GM03348 (cell line): ENCODE data around the gene NTM.
A peak's percentile ranks its signal among the peaks of the same experiment; 100 is the strongest.

ENCODE experiments used
- DNase-seq: peaks from one replicate; pipeline ENCODE4 v3.0.0; 2012; ENCODE audit warnings: low spot score

The NTM gene

DNA sequence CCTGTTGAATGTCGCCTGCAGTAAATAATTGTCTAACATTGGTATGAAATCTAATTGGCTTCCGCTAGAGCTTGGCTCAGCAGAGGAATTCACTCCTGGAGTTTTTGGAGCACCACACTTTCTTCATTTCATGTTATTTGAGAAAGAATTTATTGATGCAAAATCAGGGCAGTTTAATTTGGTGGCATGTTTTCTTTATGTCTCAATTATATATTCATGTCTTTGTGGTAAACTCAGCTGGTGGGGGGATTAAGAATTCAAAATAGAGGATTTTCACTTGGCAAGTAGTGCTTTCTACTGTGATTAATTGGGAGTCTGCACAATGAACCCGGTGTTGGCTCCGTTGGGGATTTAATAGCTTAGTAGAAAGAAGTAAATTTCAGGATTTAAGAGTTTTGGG lies 784.4 kb downstream of the NTM start:
- no peak for DNase-seq

DNA sequence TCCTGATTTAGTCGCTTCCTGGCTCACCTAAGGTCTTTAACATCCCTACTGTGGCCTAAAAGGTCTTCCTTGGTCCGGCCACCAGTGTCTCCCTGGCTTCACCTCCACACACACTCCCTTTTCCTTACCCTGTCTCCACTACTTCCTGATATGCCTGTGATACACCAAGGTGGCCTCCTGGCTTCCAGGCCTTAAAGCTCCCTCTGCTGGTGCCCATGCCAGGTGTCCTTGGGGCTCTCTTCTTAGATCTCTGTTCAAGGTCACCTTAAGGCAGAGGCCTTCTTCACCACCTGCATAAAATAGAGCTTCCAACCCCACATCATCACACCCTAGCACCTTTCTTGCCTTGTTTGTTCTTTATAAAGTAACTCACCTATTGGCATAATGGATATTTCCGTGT lies 787.7 kb downstream of the NTM start:
- DNase-seq = peak; percentile 18

- DNase-seq = peak; percentile 36
These were observed 788.3 kb downstream of the NTM start for GRCh38 chr11:132158696-132159095.

- no peak for DNase-seq
These were observed 791.1 kb downstream of the NTM start for GRCh38 chr11:132161403-132162078.

- no peak for DNase-seq
These were observed 798.0 kb downstream of the NTM start for GRCh38 chr11:132168344-132168981.

GRCh38 chr11:132171031-132171430 lies 800.6 kb downstream of the NTM start:
- no peak for DNase-seq

- DNase-seq = no peak
These were observed 804.2 kb downstream of the NTM start for GRCh38 chr11:132174362-132175255.

- peak; percentile 50 for DNase-seq
These were observed 806.7 kb downstream of the NTM start for GRCh38 chr11:132177106-132177505.

GRCh38 chr11:132184079-132184478 lies 813.7 kb downstream of the NTM start:
- no peak for DNase-seq

GRCh38 chr11:132185726-132186592 lies 815.5 kb downstream of the NTM start:
- no peak for DNase-seq

DNA sequence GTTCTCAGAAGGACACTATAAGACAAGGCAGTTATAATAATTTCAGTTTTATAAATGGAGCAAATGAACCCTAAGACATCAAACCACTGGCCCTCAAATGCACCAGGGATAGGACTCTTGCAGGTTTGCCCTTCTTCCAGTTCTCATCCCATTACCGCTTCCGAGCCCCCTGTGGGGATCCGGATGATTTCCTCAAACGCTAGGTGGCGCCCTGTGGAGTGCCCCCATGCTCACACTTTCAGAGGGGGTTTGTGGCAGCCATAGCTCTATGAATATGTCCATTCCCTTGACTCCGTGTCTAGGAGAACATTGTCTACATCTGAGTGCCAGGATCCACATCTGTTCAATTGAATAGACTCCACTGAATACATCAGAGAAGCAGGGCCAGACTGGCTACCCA lies 816.3 kb downstream of the NTM start:
- no peak for DNase-seq

- no peak for DNase-seq
These were observed 817.0 kb downstream of the NTM start for GRCh38 chr11:132187386-132187785.

DNA sequence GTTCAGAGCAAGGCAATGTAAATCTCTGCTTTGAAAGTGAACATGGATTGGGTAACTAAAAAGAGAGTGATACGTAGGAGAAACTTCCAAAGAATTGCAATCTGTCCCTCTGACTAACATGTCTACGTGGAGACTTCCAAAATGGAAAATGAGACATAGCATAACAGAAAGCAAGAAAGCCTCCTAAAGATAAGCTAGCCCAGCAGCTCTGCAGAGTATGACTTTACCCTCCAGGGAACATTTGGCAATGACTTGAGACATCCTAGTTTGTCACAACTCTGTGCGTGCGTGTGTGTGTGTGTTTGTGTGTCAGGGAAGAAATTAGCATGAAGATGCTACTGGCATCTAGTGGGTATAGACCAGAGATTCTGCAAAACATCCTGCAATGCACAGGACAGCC lies 817.4 kb downstream of the NTM start:
- peak; percentile 11 for DNase-seq

GRCh38 chr11:132196928-132197327 lies 826.5 kb downstream of the NTM start:
- DNase-seq = no peak

DNA sequence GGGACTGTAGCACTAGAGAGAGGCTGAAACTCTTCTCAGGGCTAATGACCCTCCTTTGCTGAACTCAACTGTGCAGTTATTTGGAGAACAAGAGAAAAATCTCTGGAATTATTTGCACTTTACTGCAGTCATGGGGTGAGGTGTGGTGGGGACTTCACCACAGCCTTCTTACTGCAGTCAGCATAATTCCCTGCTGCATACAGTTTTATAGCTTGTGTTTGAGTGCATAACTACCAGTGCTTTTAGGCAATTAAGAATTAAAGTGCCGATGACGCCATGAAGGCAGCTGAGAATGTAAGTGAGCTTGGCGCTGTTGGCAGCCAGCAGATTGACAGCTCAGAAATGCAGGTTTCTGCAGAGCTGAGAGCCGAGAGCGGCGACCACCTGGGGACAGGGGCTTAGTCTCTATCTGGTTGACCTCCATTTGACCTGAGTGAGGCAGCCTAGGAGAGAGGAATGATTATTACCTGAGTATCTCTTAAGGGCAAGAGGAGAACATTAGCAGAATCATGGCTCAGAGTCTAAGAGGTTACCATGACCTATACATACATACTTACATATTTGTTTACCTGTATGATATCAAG lies 830.0 kb downstream of the NTM start:
- DNase-seq = no peak

DNA sequence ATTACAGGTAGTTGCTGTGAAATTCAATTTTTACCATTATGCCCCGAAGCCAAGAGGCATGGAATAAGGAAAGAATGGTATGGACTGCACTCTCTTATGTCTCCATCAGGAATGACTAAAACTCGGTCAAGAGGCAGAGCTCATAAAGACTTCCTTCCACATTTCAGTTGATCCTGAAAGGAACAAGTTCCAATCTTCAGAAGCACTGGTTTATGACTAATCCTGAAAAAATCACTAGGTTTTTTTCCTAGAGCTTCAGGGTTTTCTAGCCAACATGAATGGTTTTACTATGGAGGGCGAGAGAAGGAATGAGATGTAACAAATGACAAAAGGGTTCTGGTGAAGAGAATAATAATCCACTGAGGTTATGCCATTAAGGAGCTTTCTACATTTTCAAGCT lies 832.2 kb downstream of the NTM start:
- DNase-seq = peak; percentile 42

DNA sequence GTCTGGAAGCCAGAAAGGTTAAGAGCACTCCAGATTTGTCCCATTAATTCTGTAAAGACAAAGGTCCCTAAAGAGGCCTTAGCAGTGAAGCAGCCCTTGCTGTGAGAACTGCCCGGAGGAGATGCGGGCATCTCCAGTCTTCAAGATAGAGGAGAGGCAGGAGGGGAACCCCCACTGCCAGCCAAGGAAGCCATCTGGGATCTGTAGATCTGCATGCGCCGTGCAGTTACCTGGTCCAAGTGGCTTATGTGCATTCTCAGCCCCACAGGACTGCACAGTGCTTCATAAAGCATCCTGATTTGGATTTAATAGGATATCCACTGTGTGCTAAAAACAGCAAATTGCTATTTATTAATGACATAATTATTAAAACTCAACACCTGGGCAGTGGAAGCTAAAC lies 834.6 kb downstream of the NTM start:
- no peak for DNase-seq

GRCh38 chr11:132205496-132205895 lies 835.1 kb downstream of the NTM start:
- no peak for DNase-seq

- DNase-seq = no peak
These were observed 836.6 kb downstream of the NTM start for GRCh38 chr11:132206993-132207392.

GRCh38 chr11:132208477-132209055 lies 838.2 kb downstream of the NTM start:
- no peak for DNase-seq

DNA sequence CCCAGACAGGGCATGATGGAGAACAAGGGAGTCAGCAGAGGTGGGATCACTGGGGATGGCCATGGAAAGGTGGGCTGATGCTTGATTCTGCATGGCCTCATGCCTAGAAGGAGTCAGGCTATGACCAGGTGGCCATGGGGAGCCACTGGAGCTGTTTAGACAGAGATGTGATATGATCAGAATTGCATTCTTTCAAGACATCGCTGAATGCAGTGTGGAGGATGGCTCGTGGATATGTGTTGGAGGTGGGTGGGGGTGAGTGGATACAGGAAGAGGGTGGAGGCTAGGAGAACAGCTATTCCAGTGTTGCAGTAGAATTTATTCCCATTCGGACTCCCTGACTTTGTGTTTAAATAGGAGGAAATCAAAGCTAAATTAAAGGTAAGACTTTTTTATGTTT lies 841.1 kb downstream of the NTM start:
- DNase-seq = no peak
